GM21367 (cell line): ENCODE data around the gene TIAM2.
"Not testable (repeated sequence)": the region's sequence is repeated elsewhere in the genome, so short reads cannot be mapped to it uniquely, and the experiment has no call there.

Experiments
- ATAC-seq: cut with Tn5 transposase; IDR thresholded peaks from one replicate; pipeline ENCODE4 v1.9.1; 2021; ENCODE audit not compliant: unreplicated experiment

Gene TIAM2

DNA sequence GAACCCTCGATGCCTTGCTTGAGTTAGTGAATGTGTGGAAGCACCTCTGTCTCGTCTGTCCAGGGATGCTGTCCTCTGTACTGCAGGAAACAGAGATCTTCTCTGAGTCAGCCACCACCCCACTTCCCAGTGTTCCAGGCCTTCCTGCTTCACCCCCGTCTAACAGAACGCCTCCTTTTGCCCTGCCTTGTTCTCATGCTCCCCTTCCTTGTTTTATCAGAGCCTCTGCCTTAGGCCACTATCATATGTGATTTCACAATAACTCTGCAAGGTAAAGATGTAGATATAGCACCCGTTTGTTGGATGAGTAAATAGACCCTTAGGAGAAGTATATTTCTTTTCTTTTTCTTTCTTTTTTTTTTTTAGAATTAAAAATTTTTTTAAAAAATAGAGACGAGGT is 162.0 kb downstream of the TIAM2 start:
- no peak for ATAC-seq

GRCh38 chr6:155158030-155158843 is 163.1 kb downstream of the TIAM2 start:
- no peak for ATAC-seq

GRCh38 chr6:155162682-155163081 is 167.6 kb downstream of the TIAM2 start:
- no peak for ATAC-seq

- ATAC-seq: no peak
Measured at GRCh38 chr6:155163601-155164000, 168.5 kb downstream of the TIAM2 start.

DNA sequence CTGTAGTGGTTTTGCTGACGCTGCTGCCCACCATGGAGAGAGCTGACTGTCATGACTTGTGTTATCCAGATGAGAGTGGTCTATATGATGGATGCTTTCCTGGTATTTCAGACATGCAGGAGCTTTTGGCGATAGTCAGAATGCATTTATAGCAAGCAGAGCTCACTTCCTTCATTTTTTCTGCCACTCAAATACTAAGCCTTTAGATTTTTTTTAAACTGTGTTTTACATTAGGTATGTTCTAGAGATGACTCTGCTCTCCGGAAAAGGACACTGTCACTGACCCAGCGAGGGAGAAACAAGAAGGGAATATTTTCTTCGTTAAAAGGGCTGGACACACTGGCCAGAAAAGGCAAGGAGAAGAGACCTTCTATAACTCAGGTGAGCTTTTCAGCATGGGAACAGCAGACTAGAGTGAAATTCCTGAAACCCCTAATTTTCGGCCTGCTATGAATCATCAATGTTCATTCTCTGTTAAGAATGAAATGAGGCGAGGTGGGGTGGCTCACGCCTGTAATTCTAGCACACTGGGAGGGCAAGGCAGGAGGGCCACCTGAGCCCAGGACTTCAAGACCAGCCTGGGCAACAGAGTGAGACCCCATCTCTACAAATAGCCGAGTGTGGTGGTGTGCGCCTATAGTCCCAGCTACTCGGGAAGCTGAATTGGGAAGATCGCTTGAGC is 170.1 kb downstream of the TIAM2 start:
- no peak for ATAC-seq

- no peak for ATAC-seq
Measured at GRCh38 chr6:155170519-155170918, 175.4 kb downstream of the TIAM2 start.

- ATAC-seq: peak; percentile 80
Measured at GRCh38 chr6:155171109-155171746, 176.1 kb downstream of the TIAM2 start.

DNA sequence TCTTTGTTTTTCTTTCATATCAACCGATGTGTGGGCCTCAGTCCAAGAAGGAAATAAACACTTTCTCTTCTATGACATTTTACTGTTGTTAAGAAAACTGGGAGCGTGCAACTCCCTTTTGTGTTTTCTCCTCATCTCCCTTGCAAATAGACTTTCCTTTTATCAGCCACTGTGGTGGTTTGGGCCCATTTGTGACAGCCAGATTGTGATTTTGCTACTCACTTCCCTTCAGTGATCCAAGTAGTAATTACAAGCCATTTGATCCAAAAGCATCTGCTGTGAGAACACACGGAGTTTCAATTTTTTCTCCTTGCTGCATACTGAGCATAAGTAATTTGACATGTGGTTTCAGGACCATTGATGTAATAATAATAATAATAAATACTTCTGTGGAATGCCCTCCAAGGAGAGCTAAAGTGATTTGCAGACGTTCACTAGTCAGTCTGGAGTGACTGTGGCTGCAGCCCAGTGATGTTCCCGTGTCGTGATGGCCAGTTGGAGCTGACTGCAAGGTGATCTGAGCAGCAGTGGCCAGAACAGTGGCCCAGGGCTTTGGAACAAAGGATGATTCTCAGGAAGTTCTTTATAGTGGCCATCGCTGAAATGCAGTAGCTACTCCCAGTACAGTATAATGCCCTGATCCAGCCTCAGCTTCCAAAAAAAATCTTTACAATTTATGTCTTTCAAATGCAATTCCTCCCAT is 176.8 kb downstream of the TIAM2 start:
- no peak for ATAC-seq

- ATAC-seq: no peak
Measured at GRCh38 chr6:155173488-155173887, 178.4 kb downstream of the TIAM2 start.

DNA sequence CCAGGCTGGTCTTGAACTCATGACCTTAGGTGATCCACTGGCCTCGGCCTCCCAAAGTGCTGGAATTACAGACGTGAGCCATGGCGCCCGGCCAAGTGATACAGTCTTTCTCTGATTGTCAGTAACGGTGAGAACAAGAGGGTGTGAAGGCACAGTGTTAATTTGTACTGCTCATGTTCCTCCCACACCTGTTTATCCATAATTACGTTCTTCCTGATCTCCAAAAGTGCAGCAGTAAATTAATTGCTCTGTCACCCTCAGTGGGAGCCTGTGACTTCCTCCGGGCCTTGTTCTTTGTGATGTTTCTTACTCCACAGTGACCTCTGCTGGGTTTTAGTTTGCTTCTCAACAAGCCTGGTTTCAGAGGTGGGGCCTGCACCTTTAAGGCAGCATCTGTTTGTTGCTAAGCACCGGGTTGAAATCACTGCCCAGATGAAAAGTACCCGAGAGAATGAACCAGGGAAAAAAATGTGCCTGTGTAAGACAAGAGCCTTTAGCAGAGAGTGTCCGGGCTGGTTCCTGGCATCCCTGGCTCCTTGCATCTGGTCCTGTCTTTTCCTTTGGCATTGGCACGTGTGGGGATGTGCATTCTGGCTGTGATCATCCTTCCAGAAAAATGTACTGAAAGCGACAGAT is 179.6 kb downstream of the TIAM2 start:
- peak; percentile 53 for ATAC-seq

GRCh38 chr6:155177363-155177961 is 182.3 kb downstream of the TIAM2 start:
- no peak for ATAC-seq

GRCh38 chr6:155181498-155181897 is 186.4 kb downstream of the TIAM2 start:
- ATAC-seq: peak; percentile 46

- no peak for ATAC-seq
Measured at GRCh38 chr6:155182103-155182502, 187.0 kb downstream of the TIAM2 start.

DNA sequence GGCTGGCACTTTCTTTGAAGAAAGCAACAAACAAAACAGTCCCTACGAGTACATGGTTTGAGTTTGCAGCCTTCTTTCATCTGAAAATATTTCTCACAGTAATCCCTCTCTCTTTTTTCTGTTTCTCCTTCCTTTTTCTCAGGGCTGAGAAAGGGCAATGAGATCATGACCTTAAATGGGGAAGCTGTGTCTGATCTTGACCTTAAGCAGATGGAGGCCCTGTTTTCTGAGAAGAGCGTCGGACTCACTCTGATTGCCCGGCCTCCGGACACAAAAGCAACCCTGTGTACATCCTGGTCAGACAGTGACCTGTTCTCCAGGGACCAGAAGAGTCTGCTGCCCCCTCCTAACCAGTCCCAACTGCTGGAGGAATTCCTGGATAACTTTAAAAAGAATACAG is 188.0 kb downstream of the TIAM2 start:
- peak; percentile 38 for ATAC-seq

DNA sequence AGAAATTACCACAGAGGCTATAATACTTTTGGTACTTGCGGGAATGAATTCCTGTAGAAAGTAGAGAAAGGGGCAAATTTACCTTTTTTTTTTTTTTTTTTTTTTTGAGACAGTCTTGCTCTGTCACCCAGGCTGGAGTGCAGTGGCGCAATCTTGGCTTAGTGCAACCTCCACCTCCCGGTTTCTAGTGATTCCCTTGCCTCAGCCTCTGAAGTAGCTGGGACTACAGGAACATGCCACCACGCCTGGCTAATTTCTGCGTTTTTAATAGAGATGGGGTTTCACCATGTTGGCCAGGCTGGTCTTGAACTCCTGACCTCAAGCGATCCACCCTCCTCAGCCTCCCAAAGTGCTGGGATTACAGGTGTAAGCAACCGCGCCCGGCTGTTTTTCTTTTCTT is 189.9 kb downstream of the TIAM2 start:
- not testable (repeated sequence) for ATAC-seq

DNA sequence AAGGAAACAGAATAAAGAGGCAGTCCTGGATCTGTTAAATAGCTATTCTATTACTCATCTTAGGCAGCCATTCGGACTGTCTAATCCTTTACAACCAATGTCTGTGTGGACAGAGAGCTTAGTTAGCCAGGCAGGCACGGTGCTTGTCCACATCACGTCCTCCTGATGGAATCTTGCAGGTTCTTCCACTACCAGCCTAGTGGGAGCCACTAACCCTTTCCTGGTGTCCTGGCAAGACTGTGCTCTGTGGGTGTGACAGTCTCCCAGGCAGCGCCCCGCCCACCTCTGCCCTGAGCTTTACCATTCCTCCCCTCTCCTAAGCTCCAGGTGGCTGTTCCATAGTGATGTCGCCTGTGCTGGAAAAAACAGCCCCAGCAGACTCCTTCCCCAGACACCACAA is 190.4 kb downstream of the TIAM2 start:
- ATAC-seq: no peak

DNA sequence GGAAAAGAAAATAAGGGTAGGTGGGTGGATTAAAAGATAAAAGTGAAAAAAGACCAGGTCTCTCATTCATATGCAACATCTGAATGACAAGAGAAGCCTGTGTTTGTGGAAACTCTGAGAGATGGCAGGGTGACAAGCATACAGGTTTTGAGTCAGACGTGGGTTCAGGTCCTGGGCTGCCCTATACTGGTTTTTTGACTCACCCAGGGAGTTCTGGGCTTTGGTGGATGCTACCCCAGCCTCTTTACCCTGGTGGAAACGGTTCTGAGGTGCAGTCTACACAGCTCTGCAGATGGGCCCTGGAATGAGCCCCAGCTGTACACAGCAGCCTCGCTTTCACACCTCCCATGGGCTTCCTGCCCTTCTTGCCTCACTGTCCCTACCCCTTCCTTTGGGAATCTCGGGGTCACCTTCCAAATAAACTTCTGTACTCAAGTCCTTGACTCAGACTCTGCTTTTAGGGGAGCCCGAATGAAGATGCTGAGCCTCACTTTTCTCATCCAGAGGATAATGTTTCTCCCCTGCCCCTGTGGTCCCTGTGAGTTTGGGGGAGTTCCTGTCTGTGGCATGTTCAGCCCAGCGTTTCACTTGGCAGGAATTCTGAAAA is 191.0 kb downstream of the TIAM2 start:
- no peak for ATAC-seq

GRCh38 chr6:155187106-155187505 is 192.0 kb downstream of the TIAM2 start:
- ATAC-seq: no peak

GRCh38 chr6:155187994-155188706 is 193.0 kb downstream of the TIAM2 start:
- ATAC-seq: no peak
